Measurements from ENCODE around the gene GALNT16.
"Not testable (repeated sequence)": the region's sequence is repeated elsewhere in the genome, so short reads cannot be mapped to it uniquely, and the experiment has no call there.

The GALNT16 gene

GRCh38 chr14:69285661-69286255 lies 25.8 kb downstream of the GALNT16 start:
- Histone ChIP-seq H3K9ac (ENCODE audit: insufficient read length) (no peak overlapping the region), H3K4me3 (no peak overlapping the region), H3K9me3 (ENCODE audit: low read depth, low read length) (no peaks in the 10 kb centered on the region), H3K36me3 (ENCODE audit: insufficient read depth, low read length) (no peaks in the 10 kb centered on the region), H3K27ac (no peak overlapping the region)
- no peak for DNase-seq (ENCODE audit: low read depth, low spot score)
- no peak for TF ChIP-seq FOXP2 (optimal IDR thresholded peaks at IDR 0.05; ENCODE audit: control extremely low read depth, extremely low read length, insufficient read depth)
- no peak for TF ChIP-seq EZH2 (IDR thresholded peaks at IDR 0.05)
- TF ChIP-seq POLR2AphosphoS5 (IDR thresholded peaks at IDR 0.05; ENCODE audit: borderline replicate concordance, low read depth, low read length), result no peak

- Histone ChIP-seq H3K9me3 (ENCODE audit: low read depth, low read length) (no peaks in the 10 kb centered on the region), H3K36me3 (ENCODE audit: insufficient read depth, low read length) (no peaks in the 10 kb centered on the region), H3K4me3 (no peak overlapping the region), H3K27ac (no peak overlapping the region), H3K9ac (ENCODE audit: insufficient read length) (no peak overlapping the region)
- no peak for DNase-seq (ENCODE audit: low read depth, low spot score)
- no peak for TF ChIP-seq FOXP2 (optimal IDR thresholded peaks at IDR 0.05; ENCODE audit: control extremely low read depth, extremely low read length, insufficient read depth)
- no peak for TF ChIP-seq EZH2 (IDR thresholded peaks at IDR 0.05)
- TF ChIP-seq POLR2AphosphoS5 (IDR thresholded peaks at IDR 0.05; ENCODE audit: borderline replicate concordance, low read depth, low read length), result no peak
Observed at GRCh38 chr14:69287098-69288010, 27.4 kb downstream of the GALNT16 start.

- no peak overlapping the region for H3K27ac ChIP-seq
- H3K9me3 ChIP-seq (ENCODE audit: low read depth, low read length), result no peaks in the 10 kb centered on the region
- no peak overlapping the region for H3K9ac ChIP-seq (ENCODE audit: insufficient read length)
- TF ChIP-seq POLR2AphosphoS5 (IDR thresholded peaks at IDR 0.05; ENCODE audit: borderline replicate concordance, low read depth, low read length) (no peak), EZH2 (IDR thresholded peaks at IDR 0.05) (no peak), FOXP2 (optimal IDR thresholded peaks at IDR 0.05; ENCODE audit: control extremely low read depth, extremely low read length, insufficient read depth) (no peak)
- H3K4me3 ChIP-seq, result no peak overlapping the region
- no peaks in the 10 kb centered on the region for H3K36me3 ChIP-seq (ENCODE audit: insufficient read depth, low read length)
- DNase-seq (ENCODE audit: low read depth, low spot score), result no peak
Observed at GRCh38 chr14:69288011-69288771, 28.2 kb downstream of the GALNT16 start.

- TF ChIP-seq POLR2AphosphoS5 (IDR thresholded peaks at IDR 0.05; ENCODE audit: borderline replicate concordance, low read depth, low read length) (no peak), FOXP2 (optimal IDR thresholded peaks at IDR 0.05; ENCODE audit: control extremely low read depth, extremely low read length, insufficient read depth) (no peak), EZH2 (IDR thresholded peaks at IDR 0.05) (no peak)
- Histone ChIP-seq H3K9me3 (ENCODE audit: low read depth, low read length) (no peaks in the 10 kb centered on the region), H3K36me3 (ENCODE audit: insufficient read depth, low read length) (no peaks in the 10 kb centered on the region), H3K27ac (no peak overlapping the region), H3K4me3 (no peak overlapping the region), H3K9ac (ENCODE audit: insufficient read length) (no peak overlapping the region)
- DNase-seq (ENCODE audit: low read depth, low spot score), result no peak
Observed at GRCh38 chr14:69288956-69289705, 29.2 kb downstream of the GALNT16 start.

GRCh38 chr14:69289811-69290520 lies 30.0 kb downstream of the GALNT16 start:
- Histone ChIP-seq H3K9me3 (ENCODE audit: low read depth, low read length) (no peaks in the 10 kb centered on the region), H3K9ac (ENCODE audit: insufficient read length) (no peak overlapping the region), H3K36me3 (ENCODE audit: insufficient read depth, low read length) (no peaks in the 10 kb centered on the region), H3K27ac (no peak overlapping the region), H3K4me3 (no peak overlapping the region)
- DNase-seq (ENCODE audit: low read depth, low spot score), result no peak
- TF ChIP-seq POLR2AphosphoS5 (IDR thresholded peaks at IDR 0.05; ENCODE audit: borderline replicate concordance, low read depth, low read length) (no peak), FOXP2 (optimal IDR thresholded peaks at IDR 0.05; ENCODE audit: control extremely low read depth, extremely low read length, insufficient read depth) (no peak), EZH2 (IDR thresholded peaks at IDR 0.05) (no peak)

GRCh38 chr14:69290881-69291280 lies 30.9 kb downstream of the GALNT16 start:
- H3K9me3 ChIP-seq (ENCODE audit: low read depth, low read length); H3K4me3 ChIP-seq; H3K36me3 ChIP-seq (ENCODE audit: insufficient read depth, low read length); H3K27ac ChIP-seq; DNase-seq (ENCODE audit: low read depth, low spot score); H3K9ac ChIP-seq (ENCODE audit: insufficient read length): not testable (repeated sequence)

GRCh38 chr14:69291396-69291795 lies 31.4 kb downstream of the GALNT16 start:
- Histone ChIP-seq H3K27ac (no peak overlapping the region), H3K9ac (ENCODE audit: insufficient read length) (no peak overlapping the region), H3K9me3 (ENCODE audit: low read depth, low read length) (no peaks in the 10 kb centered on the region), H3K36me3 (ENCODE audit: insufficient read depth, low read length) (no peaks in the 10 kb centered on the region), H3K4me3 (no peak overlapping the region)
- no peak for DNase-seq (ENCODE audit: low read depth, low spot score)
- TF ChIP-seq POLR2AphosphoS5 (IDR thresholded peaks at IDR 0.05; ENCODE audit: borderline replicate concordance, low read depth, low read length) (no peak), FOXP2 (optimal IDR thresholded peaks at IDR 0.05; ENCODE audit: control extremely low read depth, extremely low read length, insufficient read depth) (no peak), EZH2 (IDR thresholded peaks at IDR 0.05) (no peak)

Measured in SK-N-MC (cell line).